Tibial nerve (tissue), 4 donors: ENCODE measurements around the gene SNAI1. TPM values are rescaled to one million over a fixed set of nuclear protein-coding genes. Genes with fewer than 3 reads are reported as not detected.

Experiments used
- DNase-seq, 2 donors: peaks; one replicate each; pipeline ENCODE4 v3.0.0-alpha.2; 2019; ENCODE audit warnings: low spot score in 2 of 2
- H3K27ac ChIP-seq, 4 donors: fragments of 200-600 bp; sonication (generic) in 3 of 4; one replicate each; pipeline ENCODE4 v1.5.1; 2017 to 2019; ENCODE audit warnings: mild to moderate bottlenecking in 1 of 4
- H3K27me3 ChIP-seq, 2 donors: fragments of 200-600 bp; sonication (generic) in 1 of 2; one replicate each; pipeline versions ENCODE4 v1.5.1 to v1.6.0; 2017 to 2019
- H3K36me3 ChIP-seq, 3 donors: fragments of 200-600 bp; sonication (generic); one replicate each; pipeline ENCODE4 v1.5.1; 2018 to 2019
- H3K4me1 ChIP-seq, 4 donors: fragments of 200-600 bp; sonication (generic) in 3 of 4; one replicate each; pipeline ENCODE4 v1.5.1; 2017 to 2019
- H3K4me3 ChIP-seq, 4 donors: fragments of 200-600 bp; sonication (generic) in 3 of 4; one replicate each; pipeline ENCODE4 v1.5.1; 2017 to 2019; ENCODE audit warnings: mild to moderate bottlenecking in 1 of 4, moderate library complexity in 1 of 4
- H3K9me3 ChIP-seq, 4 donors: fragments of 200-600 bp; sonication (generic) in 3 of 4; one replicate each; pipeline ENCODE4 v1.5.1; 2017 to 2019
- CTCF ChIP-seq, 5 experiments: fragments of 200-600 bp in 3 of 5; fragments of 450-650 bp in 2 of 5; sonication (generic) in 3 of 5; IDR thresholded peaks; one replicate each; pipeline ENCODE4 v1.5.1; 2016 to 2019; ENCODE audit warnings: antibody characterized with exemption in 5 of 5, mild to moderate bottlenecking in 3 of 5, moderate library complexity in 2 of 5
- EP300 ChIP-seq, 2 donors: sonication (generic); formaldehyde crosslinking; IDR thresholded peaks; one replicate each; pipeline ENCODE4 v1.6.1; 2017; ENCODE audit warnings: antibody characterized with exemption in 2 of 2, mild to moderate bottlenecking in 1 of 2
- POLR2A ChIP-seq, 2 donors: fragments of 450-650 bp; IDR thresholded peaks; one replicate each; pipeline ENCODE4 v1.6.1; 2017; ENCODE audit warnings: antibody characterized with exemption in 2 of 2, mild to moderate bottlenecking in 2 of 2, moderate library complexity in 2 of 2
- WGBS, 2 donors: methylation state at CpG; one replicate each; pipeline ENCODE4 v1.1.5; 2018; 5-methylcytosine and 5-hydroxymethylcytosine counted together
- total RNA-seq, 4 donors: library from RNA; depleted of rRNA; stranded (reverse); fragments of >200 nt; gene quantifications; one replicate each; pipeline ENCODE4 v1.1.0, GENCODE V29; 2016

The SNAI1 gene
- total RNA-seq, result 10 to 100 TPM in 1 of 4 donors, 1 to 10 TPM in 3; 4.2 to 14.4 (median 6.0) TPM

GRCh38 chr20:49982346-49983122, at the start of gene SNAI1:
TSS of gene SNAI1 (plus strand) at chr20:49982980. CDS start at chr20:49983060, 80 bp downstream.
- Histone ChIP-seq H3K4me3 (peak within 1 kb of the TSS; percentile 54 to 61 (median 56)), H3K36me3 (peaks cover 0 to 5% (median 0%) of the 10 kb centered on the region in 3 donors), H3K4me1 (peaks cover 0 to 77% (median 30%) of the 10 kb centered on the region in 4 donors), H3K27ac (peak within 1 kb of the TSS; percentile 43 to 95 (median 77)), H3K27me3 (no peaks in the 10 kb centered on the region), H3K9me3 (no peaks in the 10 kb centered on the region)
- TF ChIP-seq POLR2A (IDR thresholded peaks at IDR 0.05) (peak; percentile 65 to 84), EP300 (IDR thresholded peaks at IDR 0.05) (peak in 1 of 2 donors; percentile 97), CTCF (IDR thresholded peaks at IDR 0.05) (peak in 4 of 5 experiments; percentile 45 to 84 (median 62))
- WGBS, 2 donors, result 8 to 11% methylated on average over 20 to 26 of the region's 90 CpGs
- DNase-seq, result peak; percentile 45 to 51

- Histone ChIP-seq H3K9me3 (no peaks in the 10 kb centered on the region), H3K4me3 (peak overlapping the region; percentile 80 to 98 (median 88)), H3K4me1 (peaks cover 0 to 48% (median 24%) of the 10 kb centered on the region in 4 donors), H3K27me3 (no peaks in the 10 kb centered on the region), H3K27ac (peak overlapping the region; percentile 94 to 98 (median 96)), H3K36me3 (peaks cover 0 to 9% (median 0%) of the 10 kb centered on the region in 3 donors)
- no peak for DNase-seq
- TF ChIP-seq CTCF (IDR thresholded peaks at IDR 0.05) (no peak), POLR2A (IDR thresholded peaks at IDR 0.05) (no peak), EP300 (IDR thresholded peaks at IDR 0.05) (no peak)
- 33 to 34% methylated on average over 21 of the region's 21 CpGs for WGBS, 2 donors
These were observed 47.0 kb upstream of the SNAI1 start for GRCh38 chr20:49935746-49936152.

GRCh38 chr20:49936153-49937026, 46.4 kb upstream of the SNAI1 start, which contains the start of gene RNF114:
TSS of gene RNF114 (plus strand) at chr20:49936397. CDS start at chr20:49936413, 16 bp downstream.
- H3K27me3 ChIP-seq, result no peaks in the 10 kb centered on the region
- peak; percentile 92 to 94 for DNase-seq
- H3K9me3 ChIP-seq, result no peaks in the 10 kb centered on the region
- H3K36me3 ChIP-seq, result peaks cover 0 to 15% (median 0%) of the 10 kb centered on the region in 3 donors
- peak within 1 kb of the TSS; percentile 80 to 98 (median 88) for H3K4me3 ChIP-seq
- H3K27ac ChIP-seq, result peak within 1 kb of the TSS; percentile 94 to 98 (median 96)
- TF ChIP-seq CTCF (IDR thresholded peaks at IDR 0.05) (peak in 2 of 5 experiments; percentile 14 to 38), POLR2A (IDR thresholded peaks at IDR 0.05) (peak; percentile 73 to 97), EP300 (IDR thresholded peaks at IDR 0.05) (peak; percentile 54 to 99)
- H3K4me1 ChIP-seq, result peaks cover 0 to 55% (median 24%) of the 10 kb centered on the region in 4 donors
- WGBS, 2 donors, result 0 to 1% methylated on average over 36 to 69 of the region's 79 CpGs

- H3K4me3 ChIP-seq, result peak overlapping the region; percentile 80 to 98 (median 88)
- no peaks in the 10 kb centered on the region for H3K9me3 ChIP-seq
- TF ChIP-seq POLR2A (IDR thresholded peaks at IDR 0.05) (no peak), CTCF (IDR thresholded peaks at IDR 0.05) (no peak), EP300 (IDR thresholded peaks at IDR 0.05) (no peak)
- peak overlapping the region; percentile 94 to 98 (median 96) for H3K27ac ChIP-seq
- DNase-seq, result no peak
- 14 to 16% methylated on average over 10 to 12 of the region's 12 CpGs for WGBS, 2 donors
- H3K36me3 ChIP-seq, result peaks cover 0 to 24% (median 0%) of the 10 kb centered on the region in 3 donors
- H3K4me1 ChIP-seq, result peaks cover 0 to 64% (median 24%) of the 10 kb centered on the region in 4 donors
- no peaks in the 10 kb centered on the region for H3K27me3 ChIP-seq
These were observed 45.5 kb upstream of the SNAI1 start for GRCh38 chr20:49937027-49937929.
